NCI-H524 treated with DMSO at 0.1 percent for 48 hours (cell line): ENCODE measurements around the gene ACOT2.
A peak's percentile ranks its signal among the peaks of the same experiment; 100 is the strongest.
"Not testable (repeated sequence)": the region's sequence is repeated elsewhere in the genome, so short reads cannot be mapped to it uniquely, and the experiment has no call there.

ENCODE experiments used
- DNase-seq: peaks from one replicate; lab custom pipeline; 2025; lab: John Stamatoyannopoulos, UW

The ACOT2 gene

GRCh38 chr14:73567951-73568885 lies 795 bp upstream of the ACOT2 start:
- no peak for DNase-seq

DNA sequence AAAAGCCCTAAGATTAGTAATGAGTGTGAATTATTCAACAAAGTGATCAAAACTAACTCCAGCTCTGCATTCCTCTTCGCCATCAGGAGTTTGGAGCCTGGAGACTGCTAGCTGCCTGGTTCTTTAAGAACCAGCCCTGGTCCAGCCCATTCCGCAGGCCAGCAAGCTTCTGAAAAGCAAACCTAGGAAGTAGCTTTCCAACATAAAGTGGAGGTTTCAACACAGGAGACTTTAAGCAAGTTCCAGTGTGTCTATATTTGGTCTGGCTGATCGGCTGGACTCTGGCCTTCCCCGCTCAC lies 178 bp upstream of the ACOT2 start:
- not testable (repeated sequence) for DNase-seq

- not testable (repeated sequence) for DNase-seq
Measured at GRCh38 chr14:73570913-73571312, 1.9 kb downstream of the ACOT2 start.

DNA sequence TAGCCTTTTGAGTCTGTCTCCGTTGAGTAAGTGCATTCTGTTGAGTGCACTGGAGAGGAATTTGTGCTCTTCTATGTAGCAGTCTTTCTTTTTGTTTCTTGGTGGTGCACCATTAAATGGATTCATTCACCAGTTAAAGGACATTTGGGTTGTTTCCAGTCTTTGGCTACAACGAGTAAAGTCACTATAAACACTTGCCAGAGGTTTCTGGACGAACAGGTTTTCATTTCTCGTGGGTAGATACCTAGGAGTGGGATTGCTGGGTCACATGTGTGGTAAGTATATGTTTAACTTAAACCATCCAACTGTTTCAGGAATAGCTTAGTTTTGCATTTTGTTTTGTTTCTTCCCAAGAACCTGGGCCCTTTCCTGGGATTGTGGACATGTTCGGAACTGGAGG lies 4.0 kb downstream of the ACOT2 start:
- not testable (repeated sequence) for DNase-seq

GRCh38 chr14:73573740-73574139 lies 4.7 kb downstream of the ACOT2 start:
- not testable (repeated sequence) for DNase-seq

GRCh38 chr14:73574251-73574650 lies 5.2 kb downstream of the ACOT2 start:
- DNase-seq, result not testable (repeated sequence)

GRCh38 chr14:73576391-73576790 lies 7.4 kb downstream of the ACOT2 start:
- DNase-seq, result no peak

DNA sequence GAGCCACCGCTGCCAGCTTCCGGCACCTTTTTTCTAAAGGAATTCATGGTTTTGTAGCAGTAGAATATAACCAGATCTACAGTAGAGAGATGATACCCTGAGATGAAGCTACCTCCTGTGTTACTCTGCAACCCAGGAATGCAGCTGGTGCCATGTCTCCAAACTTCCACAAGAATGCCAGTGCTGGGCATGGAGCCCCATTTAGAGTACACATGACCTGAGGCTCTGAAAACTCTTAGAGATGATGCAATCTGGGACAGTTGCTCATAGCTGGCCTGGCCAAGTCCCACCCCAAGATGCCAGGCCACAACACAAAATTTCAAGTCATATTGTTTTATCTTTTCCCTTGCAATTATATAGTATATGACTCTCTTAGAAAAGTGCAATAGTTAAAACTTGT lies 8.2 kb downstream of the ACOT2 start:
- DNase-seq, result not testable (repeated sequence)

DNA sequence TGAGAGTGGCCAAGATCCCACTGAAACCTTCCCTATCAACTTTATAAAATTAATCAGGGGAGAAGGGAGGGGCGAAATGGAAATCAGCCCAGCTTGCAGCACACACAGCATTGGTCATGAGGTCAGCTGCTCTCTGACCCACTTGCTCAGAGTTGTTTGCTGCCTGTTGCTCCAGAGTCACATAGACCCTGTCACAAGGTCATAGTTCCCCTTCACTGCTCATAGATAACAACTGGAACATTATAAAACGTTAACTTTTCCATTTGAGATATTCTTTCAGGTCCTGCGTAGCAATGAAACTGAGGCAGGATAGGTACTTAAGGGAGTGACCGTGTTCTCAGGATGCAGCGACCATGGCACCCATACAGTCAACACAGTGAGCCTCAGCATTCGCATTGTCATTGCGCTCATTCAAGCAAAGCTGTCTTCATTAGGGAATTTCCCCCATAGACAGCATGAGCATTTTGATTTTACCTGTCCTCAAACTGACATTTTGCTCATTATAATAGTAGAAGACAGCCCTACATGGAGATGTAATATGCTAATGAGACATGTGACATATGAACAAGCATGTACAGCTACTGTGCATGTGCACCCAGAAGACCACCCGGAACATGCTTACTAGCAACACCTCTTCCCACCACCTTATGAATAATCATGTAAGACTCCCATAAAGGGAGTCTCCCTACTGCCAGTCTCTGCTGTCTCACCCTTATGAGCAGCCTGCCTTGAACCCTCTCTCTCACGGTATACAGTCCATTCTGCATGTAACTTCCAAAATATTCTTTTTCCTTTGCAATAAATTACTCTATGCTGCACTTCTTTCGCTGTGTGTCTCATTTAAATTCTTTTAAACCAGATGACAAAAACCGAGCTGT lies 13.3 kb downstream of the ACOT2 start:
- not testable (repeated sequence) for DNase-seq

- DNase-seq, result no peak
Measured at GRCh38 chr14:73588695-73589094, 19.7 kb downstream of the ACOT2 start.

GRCh38 chr14:73589116-73589515 lies 20.1 kb downstream of the ACOT2 start:
- DNase-seq, result no peak

DNA sequence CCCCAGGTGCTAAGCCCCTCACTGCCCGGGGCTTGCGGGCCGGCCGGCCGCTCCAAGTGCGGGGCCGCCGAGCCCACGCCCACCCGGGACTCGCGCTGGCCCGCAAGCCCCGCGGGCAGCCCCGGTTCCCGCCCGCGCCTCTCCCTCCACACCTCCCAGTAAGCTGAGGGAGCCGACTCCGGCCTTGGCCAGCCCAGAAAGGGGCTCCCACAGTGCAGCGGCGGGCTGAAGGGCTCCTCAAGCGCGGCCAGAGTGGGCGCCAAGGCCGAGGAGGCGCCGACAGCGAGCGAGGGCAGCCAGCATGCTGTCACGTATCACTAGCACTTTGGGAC lies 21.6 kb downstream of the ACOT2 start:
- not testable (repeated sequence) for DNase-seq

DNA sequence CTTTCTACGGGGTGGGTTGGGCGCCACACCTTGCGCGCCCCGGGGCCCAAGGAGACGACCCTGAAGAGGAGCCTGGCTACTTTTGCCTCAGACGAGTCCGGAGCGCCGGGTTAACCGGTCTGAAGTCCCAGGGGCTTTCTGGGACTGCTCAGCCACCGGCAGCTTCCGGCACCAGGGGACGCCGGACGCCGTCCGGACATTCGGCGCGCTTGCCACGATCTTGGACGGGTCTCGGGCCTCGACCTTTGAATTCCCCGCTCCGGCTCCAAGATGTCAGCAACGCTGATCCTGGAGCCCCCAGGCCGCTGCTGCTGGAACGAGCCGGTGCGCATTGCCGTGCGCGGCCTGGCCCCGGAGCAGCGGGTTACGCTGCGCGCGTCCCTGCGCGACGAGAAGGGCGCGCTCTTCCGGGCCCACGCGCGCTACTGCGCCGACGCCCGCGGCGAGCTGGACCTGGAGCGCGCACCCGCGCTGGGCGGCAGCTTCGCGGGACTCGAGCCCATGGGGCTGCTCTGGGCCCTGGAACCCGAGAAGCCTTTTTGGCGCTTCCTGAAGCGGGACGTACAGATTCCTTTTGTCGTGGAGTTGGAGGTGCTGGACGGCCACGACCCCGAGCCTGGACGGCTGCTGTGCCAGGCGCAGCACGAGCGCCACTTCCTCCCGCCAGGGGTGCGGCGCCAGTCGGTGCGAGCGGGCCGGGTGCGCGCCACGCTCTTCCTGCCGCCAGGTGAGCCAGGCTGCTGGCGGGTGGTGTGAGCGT lies 22.9 kb downstream of the ACOT2 start, which contains the start of gene ACOT4:
ACOT4 (plus strand) TSS at position 184 of the 760 bp plus-strand sequence; CDS start at position 271, 87 bp downstream.
- no peak for DNase-seq

DNA sequence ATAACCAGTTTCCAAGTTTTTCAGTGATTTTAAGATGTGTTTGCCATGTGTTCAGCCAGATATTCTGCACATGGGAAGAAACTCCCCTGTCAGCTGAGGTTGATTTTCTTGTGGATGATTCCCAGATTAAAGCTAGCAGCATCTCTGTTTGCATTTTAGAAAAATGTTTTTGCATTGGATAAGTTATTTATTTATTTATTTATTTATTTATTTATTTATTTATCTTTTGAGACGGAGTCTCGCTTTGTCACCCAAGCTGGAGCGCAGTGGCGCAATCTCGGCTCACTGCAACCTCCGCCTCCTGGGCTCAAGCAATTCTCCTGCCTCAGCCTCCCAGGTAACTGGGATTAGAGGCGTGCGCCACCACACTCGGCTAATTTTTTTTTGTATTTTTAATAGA lies 25.5 kb downstream of the ACOT2 start:
- DNase-seq, result no peak

- no peak for DNase-seq
Measured at GRCh38 chr14:73599499-73599898, 30.5 kb downstream of the ACOT2 start.

DNA sequence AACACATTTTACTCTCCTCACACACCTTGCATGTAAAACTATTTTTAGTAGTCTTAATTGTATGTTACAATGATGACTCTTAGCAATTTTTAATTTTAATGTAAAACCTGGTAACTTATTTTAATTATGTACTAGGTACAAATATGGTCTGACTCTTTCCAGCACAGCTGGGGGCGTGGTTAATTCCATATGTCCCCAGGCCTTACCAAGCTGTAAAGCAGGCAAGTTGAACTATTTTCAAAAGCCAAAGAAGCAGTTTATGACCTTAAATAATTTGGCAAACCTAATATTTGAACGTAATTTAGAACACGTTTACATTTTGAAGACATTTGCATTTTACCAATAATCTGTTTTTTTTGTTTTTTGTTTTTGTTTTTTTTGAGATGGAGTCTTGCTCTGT lies 34.0 kb downstream of the ACOT2 start:
- DNase-seq, result no peak

- no peak for DNase-seq
Measured at GRCh38 chr14:73606271-73606670, 37.3 kb downstream of the ACOT2 start.

- no peak for DNase-seq
Measured at GRCh38 chr14:73607241-73607640, 38.2 kb downstream of the ACOT2 start.

GRCh38 chr14:73610687-73611086 lies 41.7 kb downstream of the ACOT2 start:
- DNase-seq, result no peak

DNA sequence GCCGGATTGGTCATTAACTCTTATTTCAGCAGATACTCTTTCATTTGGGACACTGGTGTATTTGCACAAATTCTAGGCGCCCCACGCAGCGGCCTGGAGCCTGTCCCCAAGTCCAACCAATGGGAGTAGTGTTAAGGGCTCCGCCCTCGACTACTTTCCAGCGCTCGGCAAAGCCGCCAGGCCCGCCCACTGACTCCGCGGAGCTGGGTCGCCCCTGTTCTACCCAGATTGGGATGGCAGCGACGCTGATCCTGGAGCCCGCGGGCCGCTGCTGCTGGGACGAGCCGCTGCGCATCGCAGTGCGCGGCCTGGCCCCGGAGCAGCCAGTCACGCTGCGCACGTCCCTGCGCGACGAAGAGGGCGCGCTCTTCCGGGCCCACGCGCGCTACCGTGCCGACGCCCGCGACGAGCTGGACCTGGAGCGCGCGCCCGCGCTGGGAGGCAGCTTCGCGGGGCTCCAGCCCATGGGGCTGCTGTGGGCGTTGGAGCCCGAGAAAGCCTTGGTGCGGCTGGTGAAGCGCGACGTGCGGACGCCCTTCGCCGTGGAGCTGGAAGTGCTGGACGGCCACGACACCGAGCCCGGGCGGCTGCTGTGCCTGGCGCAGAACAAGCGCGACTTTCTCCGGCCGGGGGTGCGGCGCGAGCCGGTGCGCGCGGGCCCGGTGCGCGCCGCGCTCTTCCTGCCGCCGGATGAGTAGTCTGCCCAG lies 43.5 kb downstream of the ACOT2 start, which contains the start of gene ACOT6:
ACOT6 (plus strand) TSS at position 179 of the 707 bp plus-strand sequence; CDS start at position 234, 55 bp downstream.
- DNase-seq, result peak; percentile 20

- DNase-seq, result no peak
Measured at GRCh38 chr14:73613046-73613383, 44.0 kb downstream of the ACOT2 start.
